ENCODE results near the gene DZIP3. TPM values are rescaled to one million over a fixed set of nuclear protein-coding genes. Genes with fewer than 3 reads are reported as not detected.

The DZIP3 gene
- total RNA-seq, 1 experiment from 2014 or later = 25.3 TPM

GRCh38 chr3:108602249-108602934 lies 12.9 kb downstream of the DZIP3 start (continued):
- TF ChIP-seq ATF6 (CRISPR knock-in tag; IDR thresholded peaks at IDR 0.05) = no peak

GRCh38 chr3:108602935-108603294 lies 13.4 kb downstream of the DZIP3 start:
- no peak for DNase-seq (ENCODE audit: low spot score)

GRCh38 chr3:108603691-108604090 lies 14.2 kb downstream of the DZIP3 start:
- Mint-ChIP-seq H3K27me3 (ENCODE audit: low read depth) (no peaks in the 10 kb centered on the region), H3K27ac (peak overlapping the region; percentile 25; the same call in 1 of the 2 replicates), H3K4me1 (peaks cover 32% of the 10 kb centered on the region), H3K9me3 (peaks cover 10% of the 10 kb centered on the region; the same call in 1 of the 2 replicates), H3K36me3 (peaks cover 14% of the 10 kb centered on the region), H3K4me3 (no peak overlapping the region)
- POLR2A ChIA-PET = interaction anchor here (3.0 kb wide), 1 partner anchor 15 kb away, joined by 13 read pairs; the partner anchor contains the start of genes CIP2A and DZIP3
- no peak for DNase-seq (ENCODE audit: low spot score)
- CTCF ChIA-PET = interaction anchor here (0.6 kb wide), 1 partner anchor 126 kb away, joined by 3 read pairs; no protein-coding TSS in a partner anchor
- no peak for ATAC-seq
- TF ChIP-seq CDX4 (CRISPR knock-in tag; IDR thresholded peaks at IDR 0.05; ENCODE audit: borderline replicate concordance) = no peak
- TF ChIP-seq NR3C1 (CRISPR knock-in tag; conservative IDR thresholded peaks at IDR 0.05; ENCODE audit: low read depth) = no peak
- no peak for TF ChIP-seq TCF7 (CRISPR knock-in tag; IDR thresholded peaks at IDR 0.05; ENCODE audit: low read depth)
- TF ChIP-seq STAT6 (CRISPR knock-in tag; conservative IDR thresholded peaks at IDR 0.05; ENCODE audit: low read depth) = no peak
- TF ChIP-seq E2F1 (CRISPR knock-in tag; IDR thresholded peaks at IDR 0.05) = no peak
- TF ChIP-seq CBFB (CRISPR knock-in tag; IDR thresholded peaks at IDR 0.05; ENCODE audit: low read depth) = no peak
- no peak for TF ChIP-seq JAZF1 (CRISPR knock-in tag; IDR thresholded peaks at IDR 0.05)

More at GRCh38 chr3:108602935-108603294, 13.4 kb downstream of the DZIP3 start:
- peaks cover 10% of the 10 kb centered on the region; the same call in 1 of the 2 replicates for H3K9me3 Mint-ChIP-seq
- no peaks in the 10 kb centered on the region for H3K27me3 Mint-ChIP-seq (ENCODE audit: low read depth)
- no peak overlapping the region for H3K4me3 Mint-ChIP-seq
- ATAC-seq = peak; percentile 38; the same call in 1 of the 2 replicates
- H3K36me3 Mint-ChIP-seq = peaks cover 14% of the 10 kb centered on the region
- peak overlapping the region; percentile 70 for H3K27ac Mint-ChIP-seq
- ChIA-PET POLR2A (interaction anchor here (3.0 kb wide), 1 partner anchor 14 kb away, joined by 13 read pairs; the partner anchor contains the start of genes CIP2A and DZIP3), CTCF (interaction anchor here (0.9 to 1.6 kb wide), 3 partner anchors 14 to 215 kb away, joined by 3 to 5 read pairs (median 3); partner anchors contain the start of genes CIP2A and DZIP3)
- TF ChIP-seq JAZF1 (CRISPR knock-in tag; IDR thresholded peaks at IDR 0.05) = no peak
- TF ChIP-seq CREM (CRISPR knock-in tag; IDR thresholded peaks at IDR 0.05) = no peak
- TF ChIP-seq ZMAT4 (CRISPR knock-in tag; IDR thresholded peaks at IDR 0.05) = no peak
- TF ChIP-seq NFYB (CRISPR knock-in tag; conservative IDR thresholded peaks at IDR 0.05; ENCODE audit: low read depth) = no peak
- TF ChIP-seq NFE2L1 (CRISPR knock-in tag; IDR thresholded peaks at IDR 0.05) = no peak
- TF ChIP-seq CBFB (CRISPR knock-in tag; IDR thresholded peaks at IDR 0.05; ENCODE audit: low read depth) = no peak
- no peak for TF ChIP-seq ZNF138 (CRISPR knock-in tag; conservative IDR thresholded peaks at IDR 0.05)
- no peak for TF ChIP-seq AR (CRISPR knock-in tag; IDR thresholded peaks at IDR 0.05)
- TF ChIP-seq ELF4 (CRISPR knock-in tag; IDR thresholded peaks at IDR 0.05; ENCODE audit: low read depth) = no peak
- TF ChIP-seq NR3C1 (CRISPR knock-in tag; conservative IDR thresholded peaks at IDR 0.05; ENCODE audit: low read depth) = no peak
- TF ChIP-seq CDX4 (CRISPR knock-in tag; IDR thresholded peaks at IDR 0.05; ENCODE audit: borderline replicate concordance) = no peak
- TF ChIP-seq NFATC4 (CRISPR knock-in tag; IDR thresholded peaks at IDR 0.05) = no peak
- no peak for TF ChIP-seq ZBTB21 (CRISPR knock-in tag; IDR thresholded peaks at IDR 0.05; ENCODE audit: borderline replicate concordance)
- no peak for TF ChIP-seq PRRX2 (CRISPR knock-in tag; IDR thresholded peaks at IDR 0.05)
- TF ChIP-seq FOXJ3 (CRISPR knock-in tag; IDR thresholded peaks at IDR 0.05; ENCODE audit: borderline replicate concordance) = no peak
- no peak for TF ChIP-seq TEAD1 (CRISPR knock-in tag; IDR thresholded peaks at IDR 0.05)
- H3K4me1 Mint-ChIP-seq = peaks cover 27% of the 10 kb centered on the region

All from WTC11 (cell line).